ENCODE measurements around the gene TTC38.
"Not testable (repeated sequence)": the region's sequence is repeated elsewhere in the genome, so short reads cannot be mapped to it uniquely, and the experiment has no call there.

The TTC38 gene

DNA sequence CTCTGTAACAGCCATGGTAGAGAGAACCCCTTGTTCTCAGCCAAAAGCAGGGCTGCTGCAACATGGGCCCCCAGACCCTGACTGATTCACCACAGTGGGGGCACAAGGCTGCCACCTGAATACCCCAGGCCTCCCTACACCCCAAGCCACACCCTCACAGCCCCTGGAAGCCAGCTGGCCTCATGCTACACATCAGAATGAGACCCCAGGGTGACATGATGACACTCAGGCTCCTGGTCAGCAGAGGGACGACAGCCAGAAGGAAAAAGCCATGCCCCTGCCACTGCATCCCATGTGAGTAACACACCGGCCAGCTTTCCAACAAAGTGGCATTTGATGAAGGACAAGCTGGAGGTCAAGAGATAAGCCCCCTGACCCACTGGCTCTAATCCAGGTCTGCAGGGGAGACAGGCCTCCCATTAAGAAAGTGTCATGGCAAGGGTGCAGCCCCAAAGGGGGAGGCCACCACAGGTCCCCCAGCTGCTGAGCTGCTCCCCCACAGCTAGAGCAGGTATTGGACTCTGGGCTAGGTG lies 20.3 kb upstream of the TTC38 start:
- DNase-seq, result no peak

DNA sequence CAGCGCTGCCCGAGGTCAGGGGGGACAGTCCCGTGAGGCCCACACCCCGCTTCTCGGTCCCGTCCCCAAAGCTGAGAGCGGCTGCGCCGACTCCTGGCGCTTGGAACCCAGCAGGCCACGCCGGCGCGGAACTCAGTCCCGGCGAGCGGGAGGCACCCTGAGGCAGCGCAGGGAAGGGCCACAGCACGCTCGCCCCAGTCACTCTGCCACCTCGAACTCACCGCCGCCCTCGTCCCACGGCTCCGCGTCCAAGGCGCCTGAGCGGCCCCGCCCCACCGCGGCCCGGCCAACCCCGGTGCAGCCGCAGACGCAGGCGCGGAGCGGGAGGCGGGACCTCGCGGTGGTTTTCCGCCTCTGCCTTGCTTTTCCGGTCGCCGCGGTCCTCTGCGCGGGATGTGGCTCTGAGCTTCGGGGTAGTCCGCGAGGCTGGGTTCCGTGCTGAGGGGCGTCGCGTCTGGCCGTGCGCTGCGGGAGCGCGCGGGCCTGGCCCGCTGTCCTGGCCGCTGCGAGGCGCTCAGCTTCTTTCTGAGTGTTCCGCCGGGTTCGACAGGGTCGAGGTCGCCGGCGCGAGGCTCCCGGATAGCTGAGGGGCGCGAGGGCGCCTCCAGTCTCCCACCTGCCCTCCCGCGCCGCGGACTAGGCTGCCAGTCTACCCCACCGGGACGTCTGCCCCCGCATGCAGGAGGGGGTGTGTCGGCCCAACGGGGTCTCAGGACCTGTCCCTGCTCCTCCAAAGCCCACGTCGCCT lies 17.6 kb upstream of the TTC38 start, which contains the start of gene CDPF1:
CDPF1 (minus strand) TSS at position 259 of the 748 bp plus-strand sequence. CDS start 2,009 bp downstream, outside the sequence.
- DNase-seq, result peak; percentile 77

DNA sequence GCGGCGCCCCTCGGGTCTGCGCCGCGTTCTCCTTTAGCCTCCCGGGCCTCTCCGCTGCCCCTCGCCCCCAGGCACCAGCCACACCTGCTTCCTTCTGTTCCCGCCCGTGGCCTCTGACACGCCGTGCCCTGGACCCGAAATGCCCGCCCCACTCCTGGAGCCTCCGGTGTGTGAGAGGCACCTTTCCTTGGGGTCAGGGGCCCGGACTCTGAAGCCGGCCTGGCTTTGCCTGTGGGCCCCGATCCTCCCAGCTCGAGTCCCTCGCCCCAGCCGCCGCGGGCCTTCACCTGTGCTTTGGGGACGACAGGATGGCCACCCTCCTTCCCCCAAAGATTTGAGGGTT lies 17.1 kb upstream of the TTC38 start:
- DNase-seq, result no peak

DNA sequence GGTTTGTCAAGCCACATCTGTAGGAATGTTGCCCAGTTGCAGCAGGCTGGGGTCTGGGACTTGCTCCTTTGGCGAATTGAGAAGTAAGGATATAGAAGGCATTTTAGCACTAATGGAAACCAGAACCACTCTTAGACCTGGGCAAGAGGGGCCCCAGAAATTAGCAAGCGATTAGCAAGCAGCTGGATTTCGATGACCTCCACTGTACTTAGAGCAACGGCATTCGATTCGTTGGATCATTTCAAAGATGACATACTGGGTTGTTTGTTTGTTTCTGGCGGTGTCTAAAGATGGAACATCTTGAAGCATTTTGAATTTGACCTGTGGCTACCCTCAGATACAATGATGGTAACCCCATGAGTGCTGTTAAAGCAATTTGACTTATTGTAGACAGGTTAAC lies 16.5 kb upstream of the TTC38 start:
- DNase-seq, result no peak

DNA sequence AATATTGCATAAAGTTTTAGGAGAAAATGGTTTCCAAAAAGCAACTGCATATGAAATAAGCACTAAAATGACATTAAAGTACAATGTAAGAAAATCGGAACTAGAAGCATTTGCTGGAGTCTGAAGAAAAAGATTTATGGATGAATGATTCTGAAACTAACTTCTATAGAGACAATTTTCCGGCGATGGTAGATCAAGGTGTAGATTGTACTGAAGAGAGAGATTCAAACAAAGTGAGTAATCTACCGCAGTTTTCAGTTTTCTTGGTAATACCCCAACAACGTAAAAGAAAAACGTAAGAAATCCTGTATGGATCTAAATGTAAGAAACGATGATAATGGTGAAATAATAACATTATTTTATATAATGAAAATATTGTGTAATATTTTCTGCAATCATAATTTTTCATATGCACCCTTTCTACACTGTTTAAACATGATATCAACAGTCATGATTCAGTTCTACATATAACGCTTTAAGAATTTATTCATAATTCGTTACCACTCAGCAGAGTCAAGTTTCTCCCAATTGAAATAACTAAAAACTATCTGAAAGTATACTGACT lies 15.9 kb upstream of the TTC38 start:
- DNase-seq, result no peak

DNA sequence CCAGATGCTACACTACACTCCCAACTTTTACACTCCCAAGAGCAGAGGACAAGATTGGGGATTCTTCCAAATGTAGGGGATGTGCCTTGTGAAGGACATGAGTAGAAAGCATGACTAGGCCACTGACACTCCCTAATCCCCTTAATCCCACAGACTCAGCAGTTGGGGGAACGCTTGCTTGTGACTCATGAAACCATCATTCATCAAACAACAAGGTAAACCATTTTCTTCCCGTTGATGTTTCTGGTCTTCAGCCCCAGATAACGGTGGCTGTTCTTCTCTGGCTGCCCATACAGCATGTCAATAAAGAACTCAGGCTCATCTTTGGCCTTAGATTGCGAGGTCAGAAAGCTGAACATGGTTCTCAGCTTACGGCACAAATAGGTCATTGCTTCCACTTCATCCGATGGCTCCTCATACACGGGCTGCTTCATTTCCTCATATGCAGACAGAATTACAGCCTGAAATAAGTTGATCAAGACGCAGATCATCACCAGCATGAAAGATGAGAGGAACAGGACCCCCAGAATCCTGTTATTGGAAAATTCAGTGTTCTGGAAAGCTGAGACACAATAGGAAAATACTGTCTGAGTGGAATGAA lies 11.3 kb upstream of the TTC38 start:
- no peak for DNase-seq

DNA sequence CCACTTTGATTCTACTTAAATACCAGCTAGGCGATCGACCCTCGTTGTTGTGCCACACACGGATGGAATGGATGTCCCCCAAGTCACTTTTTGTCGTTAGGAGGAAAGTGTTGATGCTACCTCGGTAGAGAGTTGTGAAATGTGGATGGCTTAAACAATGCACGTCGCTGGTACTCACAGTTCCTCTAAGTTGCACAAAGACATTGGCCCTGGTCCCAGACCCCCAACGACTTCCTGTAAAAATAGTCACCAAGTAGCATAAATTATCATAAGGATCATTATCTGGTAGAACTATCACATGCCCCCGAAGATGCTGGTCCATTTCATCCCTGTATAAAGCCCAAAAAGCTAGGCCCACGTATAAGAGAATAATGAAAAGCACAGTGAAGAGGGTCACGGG lies 8.4 kb upstream of the TTC38 start:
- no peak for DNase-seq

DNA sequence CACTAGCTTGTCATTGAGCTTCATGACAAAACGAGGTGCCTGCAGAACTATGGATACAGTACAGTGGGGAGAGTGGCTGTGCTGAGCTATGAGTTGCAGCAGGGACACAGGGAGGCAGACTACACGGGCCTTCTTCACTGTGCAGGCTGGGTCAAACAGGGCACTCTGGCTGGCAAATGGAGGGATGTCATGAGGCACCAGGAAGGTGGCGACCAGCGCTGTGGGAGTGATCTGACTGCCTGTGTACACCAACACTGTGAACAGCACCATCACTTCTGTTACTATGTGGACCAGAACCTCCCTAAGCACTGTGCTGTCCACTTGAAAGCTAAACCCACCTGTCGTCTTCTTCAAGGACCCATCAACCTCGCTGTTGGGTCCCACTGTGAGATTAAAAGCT lies 7.8 kb upstream of the TTC38 start:
- DNase-seq, result no peak

DNA sequence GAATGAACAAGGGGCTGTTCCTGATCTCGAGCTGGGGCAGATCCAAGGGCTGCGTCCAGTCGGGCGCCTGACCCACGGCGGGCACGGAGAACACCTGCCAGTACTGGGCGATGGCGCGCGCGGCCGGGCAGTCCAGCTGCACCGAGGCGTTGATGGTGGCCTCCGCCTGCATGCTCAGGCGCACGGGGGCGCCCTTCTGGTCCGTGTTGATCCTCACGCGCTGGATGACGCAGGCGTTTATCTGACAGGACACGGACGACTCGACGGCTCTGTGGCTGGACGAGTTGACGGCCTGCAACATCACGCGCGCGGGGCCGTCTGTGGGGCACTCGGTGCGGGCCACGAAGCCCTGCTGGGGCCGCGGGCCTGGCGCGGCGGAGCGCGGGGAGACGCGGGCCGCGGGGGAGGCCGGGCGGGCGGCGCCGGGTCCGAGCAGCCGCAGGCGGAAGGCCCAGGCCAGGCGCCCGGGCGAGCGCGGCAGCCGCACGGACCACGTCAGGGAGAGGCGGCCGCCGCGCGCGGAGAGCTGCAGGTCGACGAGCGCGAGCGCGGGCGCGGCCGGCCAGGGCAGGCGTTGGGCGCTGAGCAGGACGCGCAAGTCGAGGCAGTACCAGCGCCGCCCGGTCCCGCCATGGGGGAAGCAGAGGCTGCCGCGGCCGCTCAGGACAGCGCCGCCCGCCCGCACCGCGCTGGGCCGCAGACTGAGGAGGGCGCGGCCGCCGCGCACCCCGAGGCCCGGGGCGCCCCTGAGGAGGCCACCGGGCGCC lies 5.2 kb upstream of the TTC38 start:
- no peak for DNase-seq

DNA sequence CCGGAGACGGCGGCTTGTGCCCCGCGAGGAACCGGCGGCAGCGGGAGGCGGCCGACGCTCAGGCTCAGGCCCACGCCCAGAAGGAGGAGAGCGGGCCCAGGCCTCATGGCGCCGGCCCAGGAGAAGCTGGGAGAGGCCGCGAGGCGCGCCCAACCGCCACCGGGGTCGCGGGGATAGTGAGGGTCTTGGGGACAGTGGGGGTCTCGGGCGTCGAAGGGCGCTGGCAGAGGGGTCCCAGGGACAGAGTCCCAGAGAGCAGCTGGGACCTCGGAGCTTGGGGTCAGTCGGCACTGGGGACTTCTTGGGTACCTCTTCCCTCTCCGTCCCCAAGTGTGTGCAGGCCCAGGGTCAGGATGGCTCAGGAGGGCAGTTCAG lies 4.6 kb upstream of the TTC38 start, which contains the start of gene PKDREJ:
PKDREJ (minus strand) TSS at position 128 of the 375 bp plus-strand sequence; CDS start at position 107, 21 bp downstream.
- DNase-seq, result no peak

DNA sequence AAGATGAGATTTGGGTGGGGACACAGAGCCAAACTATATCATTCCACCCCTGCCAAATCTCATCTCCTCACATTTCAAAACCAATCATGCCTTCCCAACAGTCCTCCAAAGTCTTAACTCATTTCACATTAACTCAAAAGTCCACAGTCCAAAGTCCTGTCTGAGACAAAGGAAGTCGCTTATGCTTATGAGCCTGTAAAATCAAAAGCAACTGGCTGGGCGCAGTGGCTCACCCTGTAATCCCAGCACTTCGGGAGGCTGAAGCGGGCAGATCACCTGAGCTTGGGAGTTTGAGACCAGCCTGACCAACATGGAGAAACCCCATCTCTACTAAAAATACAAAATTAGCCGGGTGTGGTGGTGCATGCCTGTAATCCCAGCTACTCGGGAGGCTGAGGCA lies 3.3 kb upstream of the TTC38 start:
- not testable (repeated sequence) for DNase-seq

DNA sequence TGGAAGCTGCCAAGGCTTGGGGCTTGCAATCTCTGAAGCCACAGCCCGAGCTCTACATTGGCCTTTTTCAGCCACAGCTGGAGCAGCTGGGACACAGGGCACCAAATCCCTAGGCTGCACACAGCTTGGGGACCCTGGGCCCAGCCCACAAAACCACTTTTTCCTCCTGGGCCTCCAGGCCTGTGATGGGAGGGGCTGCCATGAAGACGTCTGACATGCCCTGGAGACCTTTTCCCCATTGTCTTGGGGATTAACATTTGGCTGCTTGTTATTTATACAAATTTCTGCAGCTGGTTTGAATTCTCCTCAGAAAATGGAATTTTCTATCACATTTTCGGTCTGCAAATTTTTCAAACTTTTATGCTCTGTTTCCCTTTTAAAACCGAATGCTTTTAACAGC lies 2.2 kb upstream of the TTC38 start:
- not testable (repeated sequence) for DNase-seq

DNA sequence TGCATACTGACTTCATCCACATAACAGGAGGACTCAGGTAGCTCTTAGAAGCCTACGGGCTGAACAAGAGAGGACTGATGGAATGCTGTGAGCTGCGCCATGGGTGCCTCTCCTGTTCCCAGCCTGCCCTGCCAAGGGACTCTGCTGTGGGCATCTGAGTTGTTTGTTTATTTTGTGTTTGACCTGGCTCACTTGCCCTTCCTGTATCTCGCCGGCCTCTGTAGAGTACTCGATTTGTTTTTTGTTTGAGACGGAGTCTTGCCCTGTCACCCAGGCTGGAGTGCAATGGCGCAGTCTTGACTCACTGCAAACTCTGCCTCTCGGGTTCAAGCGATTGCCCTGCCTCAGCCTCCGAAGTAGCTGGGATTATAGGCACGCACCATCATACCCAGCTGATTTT lies 1.8 kb downstream of the TTC38 start:
- no peak for DNase-seq

DNA sequence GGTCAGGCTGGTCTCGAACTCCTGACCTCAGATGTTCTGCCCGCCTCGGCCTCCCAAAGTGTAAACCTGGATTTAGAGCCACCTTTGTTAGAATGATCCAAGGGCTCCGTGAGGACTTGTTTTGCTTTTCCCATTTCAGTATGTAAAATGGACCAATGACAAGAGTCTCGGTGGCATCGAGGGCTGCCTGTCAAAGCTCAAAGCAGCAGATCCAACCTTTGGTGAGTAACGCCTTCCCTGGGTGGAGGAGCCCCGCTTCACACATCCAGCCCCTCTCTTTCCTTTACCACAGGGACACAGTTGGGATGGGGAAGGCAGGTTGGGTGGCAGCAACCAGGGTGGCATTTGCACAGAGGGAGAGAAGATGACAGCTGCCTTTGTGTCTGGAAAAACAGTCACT lies 4.4 kb downstream of the TTC38 start:
- DNase-seq, result no peak

DNA sequence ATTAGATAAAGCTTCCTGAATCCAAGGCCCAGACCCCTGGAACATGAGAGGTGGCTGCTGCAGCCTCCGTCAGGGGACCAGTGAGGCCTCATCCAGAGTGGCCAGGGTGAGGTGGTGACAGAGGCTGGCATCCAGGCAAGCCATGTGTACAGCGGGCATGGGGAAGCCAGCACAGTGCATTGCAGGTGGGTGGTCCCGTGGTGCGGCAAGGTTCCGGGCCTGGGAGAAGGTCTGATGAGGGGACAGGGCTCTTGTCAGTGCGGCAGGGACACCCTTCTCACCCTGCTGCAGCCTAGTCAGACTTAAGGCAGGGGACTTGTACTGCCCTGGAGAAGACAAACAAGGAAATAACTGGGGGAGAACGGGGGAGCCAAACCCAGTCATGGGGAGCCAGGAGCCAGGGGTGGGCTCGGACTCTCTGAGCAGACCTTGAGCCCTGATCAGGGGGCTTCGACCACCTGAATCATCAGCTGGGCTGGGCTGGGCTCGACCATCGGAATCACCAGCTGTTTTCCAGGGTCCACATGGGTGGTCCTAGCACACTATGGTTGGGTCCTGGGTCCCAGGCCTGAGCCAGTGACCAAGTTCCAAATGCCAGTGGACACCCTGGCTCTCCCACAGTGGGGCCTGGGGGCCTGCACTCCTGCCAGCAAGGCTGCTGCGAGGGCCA lies 5.1 kb downstream of the TTC38 start:
- DNase-seq, result no peak

DNA sequence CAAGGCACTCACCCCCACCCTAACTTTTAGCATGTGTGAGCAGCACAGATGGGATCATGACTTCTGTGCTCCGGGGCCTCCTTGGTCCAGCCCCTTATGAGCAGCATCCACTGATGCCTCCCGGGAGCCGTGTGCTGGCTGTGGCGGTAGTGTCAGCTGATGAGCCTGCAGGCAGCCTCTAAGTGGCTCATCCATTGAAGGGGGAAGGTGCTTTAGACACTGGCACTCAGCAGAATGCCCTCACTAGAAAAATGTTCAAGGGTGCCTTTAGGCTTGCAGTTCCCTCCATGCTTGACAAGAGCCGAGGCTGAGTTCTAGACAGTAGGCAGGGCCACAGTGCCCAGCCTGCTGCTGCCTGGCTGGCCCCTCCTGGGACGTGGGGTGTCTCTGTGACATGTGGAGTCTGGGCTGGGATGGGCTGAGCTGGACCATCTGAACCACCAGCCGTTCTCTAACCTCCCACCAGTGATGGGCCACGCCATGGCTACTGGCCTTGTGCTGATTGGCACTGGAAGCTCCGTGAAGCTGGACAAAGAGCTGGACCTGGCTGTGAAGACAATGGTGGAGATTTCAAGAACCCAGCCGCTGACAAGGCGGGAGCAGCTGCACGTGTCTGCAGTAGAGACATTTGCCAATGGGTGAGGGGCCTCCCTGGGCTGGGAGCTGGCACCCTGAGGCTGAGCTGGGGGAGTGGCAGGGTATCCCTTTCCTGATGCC lies 5.8 kb downstream of the TTC38 start:
- DNase-seq, result no peak

DNA sequence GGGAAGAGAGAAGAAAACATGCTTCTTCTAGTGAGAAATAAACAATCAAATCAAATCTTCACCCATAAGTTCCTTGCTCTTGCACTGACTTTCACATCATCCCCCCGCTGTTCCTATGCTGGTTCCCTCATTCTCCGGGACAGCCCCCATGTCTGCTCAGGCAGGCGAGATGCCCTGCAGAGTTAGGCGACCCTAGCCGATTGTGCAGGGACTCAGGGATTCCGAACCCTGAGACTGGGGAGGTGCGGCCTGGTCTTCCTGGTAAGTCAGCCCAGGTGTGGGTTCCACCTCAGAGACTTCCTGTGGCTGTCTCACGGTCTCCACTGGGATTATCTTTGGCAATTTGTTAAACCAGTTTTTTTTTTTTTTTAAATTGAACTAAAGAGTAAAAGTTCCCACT lies 6.6 kb downstream of the TTC38 start:
- no peak for DNase-seq

DNA sequence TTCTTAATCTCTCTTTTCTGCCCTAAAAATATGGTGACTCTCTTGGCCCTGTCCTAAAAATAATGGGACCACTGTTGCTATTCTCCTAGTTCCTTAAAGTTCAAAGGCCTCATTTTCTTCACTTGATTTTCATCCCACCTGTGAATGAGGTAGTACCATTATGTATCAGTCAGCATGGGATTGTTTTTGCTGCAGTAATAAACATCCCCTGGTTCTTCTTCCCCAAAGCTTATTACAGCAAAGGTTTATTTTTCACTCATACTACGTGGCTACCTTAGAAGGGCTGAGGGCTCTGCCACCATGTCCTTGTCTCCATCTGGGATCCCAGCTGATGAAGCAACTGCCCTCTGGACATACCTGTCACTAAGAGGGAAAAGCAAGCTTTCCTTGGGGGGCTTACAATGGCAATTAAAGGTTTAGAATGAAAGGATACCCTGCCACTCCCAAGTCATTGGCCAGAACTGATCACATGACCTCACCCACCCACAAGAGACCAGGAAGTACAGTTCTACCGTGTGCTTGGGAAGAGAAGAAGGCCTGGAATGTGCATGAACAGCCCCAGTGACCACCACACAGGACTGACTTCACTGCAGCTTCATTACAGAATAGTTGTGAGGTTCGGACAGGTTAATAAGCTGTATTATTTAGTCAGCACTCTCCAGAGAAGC lies 7.8 kb downstream of the TTC38 start:
- no peak for DNase-seq

DNA sequence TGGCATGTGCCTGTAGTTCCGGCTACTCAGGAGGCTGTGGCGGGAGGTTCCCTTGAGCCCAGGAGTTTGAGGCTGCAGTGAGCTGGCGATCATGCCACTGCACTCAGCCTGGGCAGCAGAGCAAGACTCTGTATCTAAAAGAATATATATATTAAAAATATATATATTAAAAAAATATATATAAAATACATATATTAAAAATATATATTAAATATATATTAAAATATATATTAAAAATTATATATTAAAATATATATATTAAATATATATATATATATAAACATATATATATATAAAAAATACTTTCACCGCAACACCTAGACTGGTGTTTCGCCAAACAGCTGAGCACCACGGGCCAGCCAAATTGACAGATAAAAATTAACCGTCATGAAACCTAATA lies 8.8 kb downstream of the TTC38 start:
- no peak for DNase-seq

DNA sequence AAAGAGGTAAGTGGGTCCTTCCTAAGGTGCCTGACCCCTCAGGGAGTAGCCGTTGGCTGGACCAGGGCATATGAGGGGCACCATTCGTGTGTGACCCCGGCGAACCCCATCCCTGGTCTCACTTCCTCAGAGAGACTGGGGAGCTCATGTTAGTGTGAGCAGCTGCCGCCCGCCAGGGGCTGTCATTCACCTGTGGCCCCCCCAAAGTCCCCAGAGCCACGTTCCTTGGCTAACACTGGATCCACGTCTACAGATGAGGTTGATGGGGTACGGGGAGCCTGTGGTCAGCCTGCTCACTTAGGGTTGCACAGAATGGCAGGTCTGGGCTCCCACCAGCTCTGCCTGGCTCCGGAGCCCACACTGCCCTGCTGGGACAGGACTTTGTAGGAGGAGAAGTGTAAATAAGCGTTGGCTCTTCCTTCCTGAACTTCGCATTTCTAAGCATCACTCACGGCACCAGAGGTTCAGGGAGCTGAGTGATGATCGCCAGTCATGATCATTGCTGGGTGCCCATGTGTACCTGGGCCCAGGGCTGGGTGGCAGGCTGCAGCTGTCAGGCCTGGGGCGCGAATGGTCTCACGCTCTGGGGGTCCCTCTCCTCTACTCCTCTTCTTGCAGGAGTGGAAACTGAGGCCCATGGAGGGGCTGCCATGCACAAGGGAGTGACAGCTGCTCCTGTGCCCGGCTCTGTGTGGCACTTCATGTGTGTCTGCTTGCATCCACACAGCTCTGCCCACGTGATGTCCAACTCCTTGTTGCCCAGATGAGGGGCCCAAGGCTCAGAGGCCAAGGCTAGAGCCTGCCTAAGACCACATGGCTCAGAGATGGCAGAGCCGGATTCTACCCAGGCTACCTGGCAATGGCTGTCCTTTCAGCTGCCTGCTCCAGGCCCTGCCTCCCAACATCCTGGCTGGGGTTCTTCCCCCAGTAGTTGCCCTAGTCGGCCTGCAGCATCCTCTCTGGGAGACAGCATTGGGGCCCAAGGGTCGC lies 11.1 kb downstream of the TTC38 start:
- no peak for DNase-seq

All from NCI-H1694 treated with DMSO at 0.1 percent for 48 hours (cell line).